Osteocyte (in vitro differentiated cells): ENCODE results near the gene ZMYND10. TPM values are rescaled to one million over a fixed set of nuclear protein-coding genes. Genes with fewer than 3 reads are reported as not detected.

Source experiments
- DNase-seq: peaks from one replicate; pipeline ENCODE4 v3.0.0; 2021; ENCODE audit warnings: mixed read lengths; ENCODE audit not compliant: unreplicated experiment; ENCODE audit errors: extremely low spot score
- H3K27ac Mint-ChIP-seq: one replicate; pipeline ENCODE4 v1.8.0; 2021; ENCODE audit warnings: mild to moderate bottlenecking, mixed read lengths; ENCODE audit not compliant: unreplicated experiment
- H3K27me3 Mint-ChIP-seq: one replicate; pipeline ENCODE4 v1.8.0; 2021; ENCODE audit warnings: mixed read lengths; ENCODE audit not compliant: unreplicated experiment
- H3K36me3 Mint-ChIP-seq: one replicate; pipeline ENCODE4 v1.8.0; 2021; ENCODE audit warnings: mixed read lengths; ENCODE audit not compliant: unreplicated experiment
- H3K4me1 Mint-ChIP-seq: one replicate; pipeline ENCODE4 v1.8.0; 2021; ENCODE audit warnings: mixed read lengths; ENCODE audit not compliant: unreplicated experiment
- H3K4me3 Mint-ChIP-seq: one replicate; pipeline ENCODE4 v1.8.0; 2021; ENCODE audit warnings: mild to moderate bottlenecking, moderate library complexity, mixed read lengths; ENCODE audit not compliant: unreplicated experiment
- H3K9me3 Mint-ChIP-seq: one replicate; pipeline ENCODE4 v1.8.0; 2021; ENCODE audit warnings: mixed read lengths; ENCODE audit not compliant: unreplicated experiment
- total RNA-seq: library from RNA; stranded (reverse); gene quantifications from 2 replicates; pipeline ENCODE4 v1.2.1, GENCODE V29; 2021
- TF ChIP-seq, protein P1 (sequence below): fragments of 200-600 bp; sonication (generic); IDR thresholded peaks from 2 replicates; pipeline ENCODE4 v1.5.0; 2021; ENCODE audit warnings: antibody characterized with exemption, mild to moderate bottlenecking, moderate library complexity

ZMYND10 gene
- total RNA-seq, 1 donor from 2014 or later = 1.6 TPM

DNA sequence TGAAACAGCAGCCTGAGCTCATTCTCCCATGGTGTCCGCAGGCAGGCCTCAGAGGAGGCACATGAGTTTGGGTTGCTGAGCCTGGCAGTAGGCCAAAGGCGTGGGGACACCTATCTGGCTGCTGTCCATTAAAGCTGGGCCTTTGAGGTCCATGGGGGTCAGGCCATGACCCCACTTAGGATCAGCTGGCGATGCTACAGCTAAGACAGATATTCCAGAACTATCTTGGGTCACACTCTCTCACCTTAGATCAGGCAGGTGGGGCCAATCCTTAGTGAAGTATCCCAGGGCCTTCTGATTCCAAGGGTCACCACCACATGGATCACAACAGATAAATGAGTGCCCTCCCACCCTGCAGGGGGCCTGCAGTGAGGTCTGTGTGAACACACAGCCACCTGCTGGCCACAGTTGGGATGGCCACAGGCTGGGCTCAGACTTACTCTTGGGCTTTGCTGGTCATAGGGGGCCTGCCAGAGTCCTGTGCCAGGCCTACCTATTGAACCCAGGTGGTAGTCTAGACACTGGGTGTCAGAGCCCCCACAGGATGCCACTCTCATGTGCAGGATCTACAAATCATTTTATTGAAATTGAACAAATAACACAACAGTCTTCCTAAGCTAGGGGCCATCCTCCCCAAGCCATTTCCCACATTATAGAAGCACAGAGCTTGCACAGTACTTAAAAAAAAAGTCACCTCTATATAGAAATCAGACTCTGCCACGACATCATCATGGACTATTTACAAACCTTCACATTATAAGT lies 21.0 kb downstream of the ZMYND10 start:
- Mint-ChIP-seq H3K9me3 (no peaks in the 10 kb centered on the region), H3K4me1 (peaks cover 35% of the 10 kb centered on the region), H3K36me3 (no peaks in the 10 kb centered on the region), H3K27ac (no peak overlapping the region), H3K27me3 (no peaks in the 10 kb centered on the region), H3K4me3 (no peak overlapping the region)
- TF ChIP-seq, protein P1, sequence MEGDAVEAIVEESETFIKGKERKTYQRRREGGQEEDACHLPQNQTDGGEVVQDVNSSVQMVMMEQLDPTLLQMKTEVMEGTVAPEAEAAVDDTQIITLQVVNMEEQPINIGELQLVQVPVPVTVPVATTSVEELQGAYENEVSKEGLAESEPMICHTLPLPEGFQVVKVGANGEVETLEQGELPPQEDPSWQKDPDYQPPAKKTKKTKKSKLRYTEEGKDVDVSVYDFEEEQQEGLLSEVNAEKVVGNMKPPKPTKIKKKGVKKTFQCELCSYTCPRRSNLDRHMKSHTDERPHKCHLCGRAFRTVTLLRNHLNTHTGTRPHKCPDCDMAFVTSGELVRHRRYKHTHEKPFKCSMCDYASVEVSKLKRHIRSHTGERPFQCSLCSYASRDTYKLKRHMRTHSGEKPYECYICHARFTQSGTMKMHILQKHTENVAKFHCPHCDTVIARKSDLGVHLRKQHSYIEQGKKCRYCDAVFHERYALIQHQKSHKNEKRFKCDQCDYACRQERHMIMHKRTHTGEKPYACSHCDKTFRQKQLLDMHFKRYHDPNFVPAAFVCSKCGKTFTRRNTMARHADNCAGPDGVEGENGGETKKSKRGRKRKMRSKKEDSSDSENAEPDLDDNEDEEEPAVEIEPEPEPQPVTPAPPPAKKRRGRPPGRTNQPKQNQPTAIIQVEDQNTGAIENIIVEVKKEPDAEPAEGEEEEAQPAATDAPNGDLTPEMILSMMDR = peak; percentile 86
- peak; percentile 92 for DNase-seq

DNA sequence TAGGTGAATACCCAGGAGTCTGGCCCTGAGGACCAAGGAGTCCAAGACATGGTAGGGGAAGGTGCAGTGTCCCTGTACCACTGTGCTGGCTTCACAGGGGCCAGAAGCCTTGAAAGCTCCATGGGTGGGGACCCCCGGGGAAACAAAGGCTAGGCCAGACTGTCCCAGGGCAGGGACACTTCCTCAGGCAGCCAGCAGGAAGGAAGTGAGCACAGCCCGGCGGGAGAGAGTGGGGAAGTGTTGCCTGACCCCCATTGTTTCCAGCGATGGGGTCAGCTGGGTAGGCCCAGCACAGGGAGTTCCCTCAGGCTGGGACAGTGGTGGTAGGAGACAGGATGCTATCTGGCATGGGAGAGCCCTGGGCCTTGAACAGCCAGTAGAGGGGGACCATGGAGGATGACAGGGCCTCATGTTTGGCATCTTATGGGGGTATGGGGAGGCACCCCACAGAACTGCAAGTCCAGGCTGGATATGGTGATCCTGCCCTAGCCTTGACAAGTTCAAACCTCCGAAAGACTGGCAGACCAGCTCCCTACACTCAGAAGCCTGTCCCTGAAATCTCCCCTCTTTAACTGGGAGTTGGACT lies 21.8 kb downstream of the ZMYND10 start:
- Mint-ChIP-seq H3K27ac (no peak overlapping the region), H3K4me1 (peaks cover 37% of the 10 kb centered on the region), H3K36me3 (no peaks in the 10 kb centered on the region), H3K9me3 (no peaks in the 10 kb centered on the region), H3K27me3 (no peaks in the 10 kb centered on the region), H3K4me3 (no peak overlapping the region)
- no peak for DNase-seq
- TF ChIP-seq, protein P1 = no peak

DNA sequence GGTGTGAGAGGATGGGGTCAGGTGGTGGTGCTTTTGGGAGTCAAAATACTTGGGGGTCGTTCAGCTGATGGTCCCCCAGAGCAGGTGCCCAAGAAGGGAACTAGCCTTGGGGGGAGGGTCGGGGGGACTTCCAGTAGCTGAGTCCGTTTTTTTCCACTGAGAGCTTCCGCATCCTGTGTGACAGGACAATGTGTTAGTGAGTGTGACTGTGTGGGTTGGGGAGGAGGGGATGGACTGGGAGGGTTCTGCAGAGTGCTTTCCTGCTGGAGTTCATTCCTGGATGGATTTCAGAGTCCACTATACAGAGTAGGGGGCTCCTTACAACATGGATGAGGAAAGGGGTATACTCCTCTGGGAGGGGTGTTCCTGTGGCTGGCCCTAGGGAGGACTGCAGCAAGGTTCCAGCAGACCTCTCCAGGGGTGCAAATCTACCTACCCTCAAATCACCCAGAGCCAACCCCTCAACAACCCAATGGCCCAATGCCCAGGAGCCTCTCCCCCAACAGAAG lies 22.4 kb downstream of the ZMYND10 start:
- Mint-ChIP-seq H3K27ac (no peak overlapping the region), H3K9me3 (no peaks in the 10 kb centered on the region), H3K4me1 (peaks cover 35% of the 10 kb centered on the region), H3K4me3 (peak overlapping the region; percentile 16), H3K27me3 (no peaks in the 10 kb centered on the region), H3K36me3 (no peaks in the 10 kb centered on the region)
- DNase-seq = no peak
- TF ChIP-seq, protein P1 = no peak

DNA sequence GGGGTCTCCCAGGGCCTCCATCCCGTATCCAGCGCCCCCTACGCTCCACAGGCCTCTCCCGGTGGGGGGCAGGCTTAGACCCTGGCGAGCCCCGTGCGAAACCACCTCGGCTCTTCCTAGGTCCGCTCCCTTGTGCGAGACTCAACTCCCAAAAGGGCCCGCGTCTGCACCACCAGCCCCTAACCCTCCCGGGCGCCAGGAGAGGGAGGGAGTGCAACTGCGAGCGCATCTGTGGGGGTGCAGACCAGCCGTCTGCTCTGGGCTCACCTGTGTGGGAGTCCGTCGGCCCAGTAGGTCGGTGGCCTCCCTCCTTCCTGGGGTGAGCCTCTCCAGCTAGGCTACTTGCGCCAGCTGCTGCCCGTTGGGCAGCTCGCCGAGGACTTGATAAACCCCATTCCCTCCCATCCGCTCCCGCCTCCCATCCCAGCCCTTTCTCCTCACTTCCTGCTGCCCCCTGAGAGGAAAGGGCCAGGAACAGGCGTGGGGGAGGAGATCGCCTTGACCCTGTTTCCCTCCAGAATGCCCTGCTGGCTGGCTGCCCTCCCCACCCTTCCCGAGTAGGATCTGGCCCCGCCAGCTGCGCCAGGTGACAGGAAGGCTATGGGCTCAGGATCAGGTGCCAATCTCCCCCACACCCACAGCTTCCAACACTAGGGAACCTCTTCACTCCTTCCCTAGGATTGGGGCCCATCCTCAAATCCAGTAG lies 23.0 kb downstream of the ZMYND10 start, which contains the start of gene HYAL2:
HYAL2 (minus strand) TSS at position 360 of the 706 bp plus-strand sequence. CDS start 2,256 bp downstream, outside the sequence.
- TF ChIP-seq, protein P1 = no peak
- H3K9me3 Mint-ChIP-seq = no peaks in the 10 kb centered on the region
- peaks cover 33% of the 10 kb centered on the region for H3K4me1 Mint-ChIP-seq
- peak within 1 kb of the TSS; percentile 82 for H3K4me3 Mint-ChIP-seq
- no peaks in the 10 kb centered on the region for H3K36me3 Mint-ChIP-seq
- H3K27me3 Mint-ChIP-seq = no peaks in the 10 kb centered on the region
- H3K27ac Mint-ChIP-seq = peak within 1 kb of the TSS; percentile 99
- no peak for DNase-seq

DNA sequence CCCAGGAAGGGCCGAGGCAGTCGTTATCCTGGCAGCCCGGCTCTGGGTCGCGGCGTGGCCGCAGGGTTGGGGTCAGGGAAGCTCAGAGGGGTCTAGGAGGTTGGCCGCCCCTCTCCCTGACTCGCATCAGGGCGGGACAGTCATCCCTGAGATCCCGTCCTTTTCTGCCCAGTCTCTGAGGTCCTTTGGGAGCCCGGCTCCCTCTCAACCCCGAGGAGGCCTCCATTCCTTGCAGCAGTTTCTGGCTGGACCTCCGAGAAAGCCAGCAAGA lies 23.5 kb downstream of the ZMYND10 start:
- H3K4me3 Mint-ChIP-seq = no peak overlapping the region
- DNase-seq = no peak
- H3K36me3 Mint-ChIP-seq = no peaks in the 10 kb centered on the region
- peaks cover 30% of the 10 kb centered on the region for H3K4me1 Mint-ChIP-seq
- no peak overlapping the region for H3K27ac Mint-ChIP-seq
- no peaks in the 10 kb centered on the region for H3K9me3 Mint-ChIP-seq
- no peaks in the 10 kb centered on the region for H3K27me3 Mint-ChIP-seq
- TF ChIP-seq, protein P1 = no peak
